ENCODE data around the gene SLC38A11. TPM values are rescaled to one million over a fixed set of nuclear protein-coding genes. Genes with fewer than 3 reads are reported as not detected.

SLC38A11 gene
- total and polyA plus RNA-seq, 2 of the 13 experiments (the other 11 are each of a cell fraction or from before 2014, with no cell fraction given) = 14.0 to 14.3 TPM

DNA sequence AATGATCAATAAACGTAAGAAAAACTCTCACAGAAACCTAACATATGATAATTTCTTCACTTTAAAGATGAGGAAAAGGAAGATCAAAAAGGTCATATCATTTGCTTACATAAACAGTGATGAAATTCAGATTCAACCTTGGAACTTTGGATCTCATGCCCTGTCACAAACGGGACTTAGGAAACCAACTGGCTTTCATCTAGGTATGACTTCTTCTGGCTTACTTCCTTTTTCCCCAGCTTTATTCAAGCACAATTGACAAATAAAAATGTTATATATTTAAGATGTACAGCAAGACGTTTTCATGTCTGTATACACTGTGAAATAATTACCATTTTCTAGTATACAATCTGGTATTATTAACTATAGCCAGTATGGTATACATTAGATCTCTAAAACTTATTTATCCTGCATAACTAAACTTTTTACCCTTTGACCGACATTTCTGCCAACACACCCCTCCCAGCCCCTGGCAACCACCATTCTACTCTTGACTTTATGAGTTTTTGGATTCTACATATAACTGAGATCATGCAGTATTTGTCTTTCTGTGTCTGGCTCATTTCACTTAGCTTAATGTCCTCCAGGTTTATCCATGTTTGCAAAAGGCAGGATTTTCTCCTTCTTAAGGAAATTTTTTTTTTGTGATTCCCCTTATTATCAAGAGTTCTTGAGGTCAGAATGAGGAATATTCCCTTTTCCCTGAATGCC, 67.7 kb downstream of the SLC38A11 start (continued):
- TF ChIP-seq, protein P1, sequence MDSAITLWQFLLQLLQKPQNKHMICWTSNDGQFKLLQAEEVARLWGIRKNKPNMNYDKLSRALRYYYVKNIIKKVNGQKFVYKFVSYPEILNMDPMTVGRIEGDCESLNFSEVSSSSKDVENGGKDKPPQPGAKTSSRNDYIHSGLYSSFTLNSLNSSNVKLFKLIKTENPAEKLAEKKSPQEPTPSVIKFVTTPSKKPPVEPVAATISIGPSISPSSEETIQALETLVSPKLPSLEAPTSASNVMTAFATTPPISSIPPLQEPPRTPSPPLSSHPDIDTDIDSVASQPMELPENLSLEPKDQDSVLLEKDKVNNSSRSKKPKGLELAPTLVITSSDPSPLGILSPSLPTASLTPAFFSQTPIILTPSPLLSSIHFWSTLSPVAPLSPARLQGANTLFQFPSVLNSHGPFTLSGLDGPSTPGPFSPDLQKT (CRISPR knock-in tag; IDR thresholded peaks at IDR 0.05; ENCODE audit: borderline replicate concordance) = no peak
- TF ChIP-seq NR3C1 (CRISPR knock-in tag; IDR thresholded peaks at IDR 0.05) = no peak
- TF ChIP-seq, protein P2, sequence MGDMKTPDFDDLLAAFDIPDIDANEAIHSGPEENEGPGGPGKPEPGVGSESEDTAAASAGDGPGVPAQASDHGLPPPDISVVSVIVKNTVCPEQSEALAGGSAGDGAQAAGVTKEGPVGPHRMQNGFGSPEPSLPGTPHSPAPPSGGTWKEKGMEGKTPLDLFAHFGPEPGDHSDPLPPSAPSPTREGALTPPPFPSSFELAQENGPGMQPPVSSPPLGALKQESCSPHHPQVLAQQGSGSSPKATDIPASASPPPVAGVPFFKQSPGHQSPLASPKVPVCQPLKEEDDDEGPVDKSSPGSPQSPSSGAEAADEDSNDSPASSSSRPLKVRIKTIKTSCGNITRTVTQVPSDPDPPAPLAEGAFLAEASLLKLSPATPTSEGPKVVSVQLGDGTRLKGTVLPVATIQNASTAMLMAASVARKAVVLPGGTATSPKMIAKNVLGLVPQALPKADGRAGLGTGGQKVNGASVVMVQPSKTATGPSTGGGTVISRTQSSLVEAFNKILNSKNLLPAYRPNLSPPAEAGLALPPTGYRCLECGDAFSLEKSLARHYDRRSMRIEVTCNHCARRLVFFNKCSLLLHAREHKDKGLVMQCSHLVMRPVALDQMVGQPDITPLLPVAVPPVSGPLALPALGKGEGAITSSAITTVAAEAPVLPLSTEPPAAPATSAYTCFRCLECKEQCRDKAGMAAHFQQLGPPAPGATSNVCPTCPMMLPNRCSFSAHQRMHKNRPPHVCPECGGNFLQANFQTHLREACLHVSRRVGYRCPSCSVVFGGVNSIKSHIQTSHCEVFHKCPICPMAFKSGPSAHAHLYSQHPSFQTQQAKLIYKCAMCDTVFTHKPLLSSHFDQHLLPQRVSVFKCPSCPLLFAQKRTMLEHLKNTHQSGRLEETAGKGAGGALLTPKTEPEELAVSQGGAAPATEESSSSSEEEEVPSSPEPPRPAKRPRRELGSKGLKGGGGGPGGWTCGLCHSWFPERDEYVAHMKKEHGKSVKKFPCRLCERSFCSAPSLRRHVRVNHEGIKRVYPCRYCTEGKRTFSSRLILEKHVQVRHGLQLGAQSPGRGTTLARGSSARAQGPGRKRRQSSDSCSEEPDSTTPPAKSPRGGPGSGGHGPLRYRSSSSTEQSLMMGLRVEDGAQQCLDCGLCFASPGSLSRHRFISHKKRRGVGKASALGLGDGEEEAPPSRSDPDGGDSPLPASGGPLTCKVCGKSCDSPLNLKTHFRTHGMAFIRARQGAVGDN (CRISPR knock-in tag; IDR thresholded peaks at IDR 0.05) = no peak
- no peak for TF ChIP-seq ZNF3 (CRISPR knock-in tag; IDR thresholded peaks at IDR 0.05)
- TF ChIP-seq ZNF616 (CRISPR knock-in tag; IDR thresholded peaks at IDR 0.05; ENCODE audit: low read depth) = no peak
- TF ChIP-seq, protein P3, sequence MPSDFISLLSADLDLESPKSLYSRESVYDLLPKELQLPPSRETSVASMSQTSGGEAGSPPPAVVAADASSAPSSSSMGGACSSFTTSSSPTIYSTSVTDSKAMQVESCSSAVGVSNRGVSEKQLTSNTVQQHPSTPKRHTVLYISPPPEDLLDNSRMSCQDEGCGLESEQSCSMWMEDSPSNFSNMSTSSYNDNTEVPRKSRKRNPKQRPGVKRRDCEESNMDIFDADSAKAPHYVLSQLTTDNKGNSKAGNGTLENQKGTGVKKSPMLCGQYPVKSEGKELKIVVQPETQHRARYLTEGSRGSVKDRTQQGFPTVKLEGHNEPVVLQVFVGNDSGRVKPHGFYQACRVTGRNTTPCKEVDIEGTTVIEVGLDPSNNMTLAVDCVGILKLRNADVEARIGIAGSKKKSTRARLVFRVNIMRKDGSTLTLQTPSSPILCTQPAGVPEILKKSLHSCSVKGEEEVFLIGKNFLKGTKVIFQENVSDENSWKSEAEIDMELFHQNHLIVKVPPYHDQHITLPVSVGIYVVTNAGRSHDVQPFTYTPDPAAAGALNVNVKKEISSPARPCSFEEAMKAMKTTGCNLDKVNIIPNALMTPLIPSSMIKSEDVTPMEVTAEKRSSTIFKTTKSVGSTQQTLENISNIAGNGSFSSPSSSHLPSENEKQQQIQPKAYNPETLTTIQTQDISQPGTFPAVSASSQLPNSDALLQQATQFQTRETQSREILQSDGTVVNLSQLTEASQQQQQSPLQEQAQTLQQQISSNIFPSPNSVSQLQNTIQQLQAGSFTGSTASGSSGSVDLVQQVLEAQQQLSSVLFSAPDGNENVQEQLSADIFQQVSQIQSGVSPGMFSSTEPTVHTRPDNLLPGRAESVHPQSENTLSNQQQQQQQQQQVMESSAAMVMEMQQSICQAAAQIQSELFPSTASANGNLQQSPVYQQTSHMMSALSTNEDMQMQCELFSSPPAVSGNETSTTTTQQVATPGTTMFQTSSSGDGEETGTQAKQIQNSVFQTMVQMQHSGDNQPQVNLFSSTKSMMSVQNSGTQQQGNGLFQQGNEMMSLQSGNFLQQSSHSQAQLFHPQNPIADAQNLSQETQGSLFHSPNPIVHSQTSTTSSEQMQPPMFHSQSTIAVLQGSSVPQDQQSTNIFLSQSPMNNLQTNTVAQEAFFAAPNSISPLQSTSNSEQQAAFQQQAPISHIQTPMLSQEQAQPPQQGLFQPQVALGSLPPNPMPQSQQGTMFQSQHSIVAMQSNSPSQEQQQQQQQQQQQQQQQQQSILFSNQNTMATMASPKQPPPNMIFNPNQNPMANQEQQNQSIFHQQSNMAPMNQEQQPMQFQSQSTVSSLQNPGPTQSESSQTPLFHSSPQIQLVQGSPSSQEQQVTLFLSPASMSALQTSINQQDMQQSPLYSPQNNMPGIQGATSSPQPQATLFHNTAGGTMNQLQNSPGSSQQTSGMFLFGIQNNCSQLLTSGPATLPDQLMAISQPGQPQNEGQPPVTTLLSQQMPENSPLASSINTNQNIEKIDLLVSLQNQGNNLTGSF (CRISPR knock-in tag; IDR thresholded peaks at IDR 0.05) = no peak
- 0 out of 2 replicates have a peak, but pooled peaks have one; percentile 33 for TF ChIP-seq ZFP1 (CRISPR knock-in tag; IDR thresholded peaks at IDR 0.05)
- TF ChIP-seq, protein P4, sequence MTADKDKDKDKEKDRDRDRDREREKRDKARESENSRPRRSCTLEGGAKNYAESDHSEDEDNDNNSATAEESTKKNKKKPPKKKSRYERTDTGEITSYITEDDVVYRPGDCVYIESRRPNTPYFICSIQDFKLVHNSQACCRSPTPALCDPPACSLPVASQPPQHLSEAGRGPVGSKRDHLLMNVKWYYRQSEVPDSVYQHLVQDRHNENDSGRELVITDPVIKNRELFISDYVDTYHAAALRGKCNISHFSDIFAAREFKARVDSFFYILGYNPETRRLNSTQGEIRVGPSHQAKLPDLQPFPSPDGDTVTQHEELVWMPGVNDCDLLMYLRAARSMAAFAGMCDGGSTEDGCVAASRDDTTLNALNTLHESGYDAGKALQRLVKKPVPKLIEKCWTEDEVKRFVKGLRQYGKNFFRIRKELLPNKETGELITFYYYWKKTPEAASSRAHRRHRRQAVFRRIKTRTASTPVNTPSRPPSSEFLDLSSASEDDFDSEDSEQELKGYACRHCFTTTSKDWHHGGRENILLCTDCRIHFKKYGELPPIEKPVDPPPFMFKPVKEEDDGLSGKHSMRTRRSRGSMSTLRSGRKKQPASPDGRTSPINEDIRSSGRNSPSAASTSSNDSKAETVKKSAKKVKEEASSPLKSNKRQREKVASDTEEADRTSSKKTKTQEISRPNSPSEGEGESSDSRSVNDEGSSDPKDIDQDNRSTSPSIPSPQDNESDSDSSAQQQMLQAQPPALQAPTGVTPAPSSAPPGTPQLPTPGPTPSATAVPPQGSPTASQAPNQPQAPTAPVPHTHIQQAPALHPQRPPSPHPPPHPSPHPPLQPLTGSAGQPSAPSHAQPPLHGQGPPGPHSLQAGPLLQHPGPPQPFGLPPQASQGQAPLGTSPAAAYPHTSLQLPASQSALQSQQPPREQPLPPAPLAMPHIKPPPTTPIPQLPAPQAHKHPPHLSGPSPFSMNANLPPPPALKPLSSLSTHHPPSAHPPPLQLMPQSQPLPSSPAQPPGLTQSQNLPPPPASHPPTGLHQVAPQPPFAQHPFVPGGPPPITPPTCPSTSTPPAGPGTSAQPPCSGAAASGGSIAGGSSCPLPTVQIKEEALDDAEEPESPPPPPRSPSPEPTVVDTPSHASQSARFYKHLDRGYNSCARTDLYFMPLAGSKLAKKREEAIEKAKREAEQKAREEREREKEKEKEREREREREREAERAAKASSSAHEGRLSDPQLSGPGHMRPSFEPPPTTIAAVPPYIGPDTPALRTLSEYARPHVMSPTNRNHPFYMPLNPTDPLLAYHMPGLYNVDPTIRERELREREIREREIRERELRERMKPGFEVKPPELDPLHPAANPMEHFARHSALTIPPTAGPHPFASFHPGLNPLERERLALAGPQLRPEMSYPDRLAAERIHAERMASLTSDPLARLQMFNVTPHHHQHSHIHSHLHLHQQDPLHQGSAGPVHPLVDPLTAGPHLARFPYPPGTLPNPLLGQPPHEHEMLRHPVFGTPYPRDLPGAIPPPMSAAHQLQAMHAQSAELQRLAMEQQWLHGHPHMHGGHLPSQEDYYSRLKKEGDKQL (CRISPR knock-in tag; IDR thresholded peaks at IDR 0.05; ENCODE audit: low read depth) = peak; percentile 59; the same call in 1 of the 2 replicates
- no peak for TF ChIP-seq ZNF562 (CRISPR knock-in tag; IDR thresholded peaks at IDR 0.05; ENCODE audit: borderline replicate concordance)
- peak; percentile 29; the same call in 1 of the 2 replicates for TF ChIP-seq FOXP1 (IDR thresholded peaks at IDR 0.05)
- TF ChIP-seq FOXP1 (CRISPR knock-in tag; IDR thresholded peaks at IDR 0.05) = peak; percentile 82; the same call in 1 of the 2 replicates
- TF ChIP-seq IRX3 (CRISPR knock-in tag; IDR thresholded peaks at IDR 0.05; ENCODE audit: borderline replicate concordance, low read depth) = no peak
- TF ChIP-seq RAD21 (CRISPR knock-in tag; IDR thresholded peaks at IDR 0.05) = no peak; the same call in 1 of the 2 replicates

All from HepG2 (cell line).